Measurements from ENCODE around the gene OR4Q3.
"Not testable (repeated sequence)": the region's sequence is repeated elsewhere in the genome, so short reads cannot be mapped to it uniquely, and the experiment has no call there.

Gene OR4Q3

DNA sequence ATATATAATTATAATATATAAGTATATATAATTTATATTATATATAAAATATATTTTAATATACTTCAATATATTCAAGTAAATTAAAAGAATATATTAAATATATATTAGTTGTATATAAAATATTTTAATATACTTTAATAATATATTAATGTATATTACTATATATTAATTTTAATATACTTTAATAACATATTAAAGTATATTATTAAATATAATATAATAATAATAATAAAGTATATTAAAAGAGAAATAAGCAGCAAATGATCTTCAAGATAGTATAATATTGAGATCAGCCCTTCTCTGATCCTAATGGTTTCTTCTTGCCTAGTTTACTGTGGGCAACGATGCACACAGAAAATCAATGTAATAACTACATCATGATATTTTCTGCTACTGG is 32.2 kb downstream of the OR4Q3 start:
- TF ChIP-seq, protein P1, sequence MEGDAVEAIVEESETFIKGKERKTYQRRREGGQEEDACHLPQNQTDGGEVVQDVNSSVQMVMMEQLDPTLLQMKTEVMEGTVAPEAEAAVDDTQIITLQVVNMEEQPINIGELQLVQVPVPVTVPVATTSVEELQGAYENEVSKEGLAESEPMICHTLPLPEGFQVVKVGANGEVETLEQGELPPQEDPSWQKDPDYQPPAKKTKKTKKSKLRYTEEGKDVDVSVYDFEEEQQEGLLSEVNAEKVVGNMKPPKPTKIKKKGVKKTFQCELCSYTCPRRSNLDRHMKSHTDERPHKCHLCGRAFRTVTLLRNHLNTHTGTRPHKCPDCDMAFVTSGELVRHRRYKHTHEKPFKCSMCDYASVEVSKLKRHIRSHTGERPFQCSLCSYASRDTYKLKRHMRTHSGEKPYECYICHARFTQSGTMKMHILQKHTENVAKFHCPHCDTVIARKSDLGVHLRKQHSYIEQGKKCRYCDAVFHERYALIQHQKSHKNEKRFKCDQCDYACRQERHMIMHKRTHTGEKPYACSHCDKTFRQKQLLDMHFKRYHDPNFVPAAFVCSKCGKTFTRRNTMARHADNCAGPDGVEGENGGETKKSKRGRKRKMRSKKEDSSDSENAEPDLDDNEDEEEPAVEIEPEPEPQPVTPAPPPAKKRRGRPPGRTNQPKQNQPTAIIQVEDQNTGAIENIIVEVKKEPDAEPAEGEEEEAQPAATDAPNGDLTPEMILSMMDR (IDR thresholded peaks at IDR 0.05; ENCODE audit: control extremely low read depth, extremely low read depth, low read depth, missing control alignments) = no peak
- DNase-seq (ENCODE audit: extremely low spot score) = no peak
- POLR2A ChIA-PET = no interaction called here
- CTCF ChIA-PET = no interaction called here

DNA sequence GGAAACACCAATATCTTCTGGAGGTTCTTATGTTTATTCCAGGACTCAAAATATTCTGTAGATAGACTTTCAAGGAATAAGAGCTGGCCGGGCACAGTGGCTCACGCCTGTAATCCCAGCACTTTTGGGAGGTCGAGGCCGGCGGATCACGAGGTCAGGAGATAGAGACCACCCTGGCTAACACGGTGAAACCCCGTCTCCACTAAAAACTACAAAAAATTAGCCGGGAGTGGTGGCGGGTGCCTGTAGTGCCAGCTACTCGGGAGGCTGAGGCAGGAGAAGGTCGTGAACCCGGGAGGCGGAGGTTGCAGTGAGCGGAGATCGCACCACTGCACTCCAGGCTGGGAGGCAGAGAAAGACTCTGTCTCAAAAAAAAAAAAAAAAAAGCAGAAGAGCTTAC is 42.5 kb downstream of the OR4Q3 start:
- DNase-seq (ENCODE audit: extremely low spot score); CTCF ChIA-PET; POLR2A ChIA-PET: not testable (repeated sequence)

DNA sequence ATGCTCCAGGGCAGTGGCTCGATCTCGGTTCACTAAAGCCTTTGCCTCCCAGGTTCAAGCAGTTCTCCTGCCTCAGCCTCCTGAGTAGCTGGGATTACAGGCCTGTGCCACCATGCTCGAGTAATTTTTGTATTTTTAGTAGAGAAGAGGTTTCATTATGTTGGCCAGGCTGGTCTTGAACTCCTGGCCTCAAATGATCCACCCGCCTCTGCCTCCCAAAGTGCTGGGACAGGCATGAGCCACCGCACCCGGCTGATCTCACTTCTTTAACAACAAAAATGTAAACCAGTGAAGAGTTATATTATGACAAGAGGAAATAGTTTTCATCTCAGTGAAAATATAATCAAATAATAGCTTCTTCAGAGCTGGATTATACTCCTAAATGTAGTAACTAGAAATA is 43.9 kb downstream of the OR4Q3 start:
- DNase-seq (ENCODE audit: extremely low spot score); CTCF ChIA-PET; POLR2A ChIA-PET: not testable (repeated sequence)

DNA sequence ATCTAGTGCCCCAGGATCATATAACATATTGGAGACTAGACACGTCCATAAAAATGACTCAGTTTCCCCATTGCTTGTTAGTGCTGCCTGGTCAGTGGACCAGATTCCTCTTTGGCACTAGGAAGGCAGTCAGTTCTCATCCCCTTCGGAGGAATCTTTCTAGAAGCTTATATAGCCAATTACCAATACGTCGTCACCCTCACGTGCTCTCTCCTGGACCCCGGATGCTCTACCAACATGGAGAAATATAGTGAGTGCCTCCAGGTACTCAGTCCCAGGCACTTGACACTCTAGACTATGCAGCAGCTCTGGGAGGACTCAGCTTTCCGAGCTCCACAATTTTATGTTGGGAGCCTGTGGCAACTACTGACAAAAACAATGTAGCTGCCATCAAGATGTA is 44.8 kb downstream of the OR4Q3 start:
- CTCF ChIA-PET; POLR2A ChIA-PET; DNase-seq (ENCODE audit: extremely low spot score): not testable (repeated sequence)

DNA sequence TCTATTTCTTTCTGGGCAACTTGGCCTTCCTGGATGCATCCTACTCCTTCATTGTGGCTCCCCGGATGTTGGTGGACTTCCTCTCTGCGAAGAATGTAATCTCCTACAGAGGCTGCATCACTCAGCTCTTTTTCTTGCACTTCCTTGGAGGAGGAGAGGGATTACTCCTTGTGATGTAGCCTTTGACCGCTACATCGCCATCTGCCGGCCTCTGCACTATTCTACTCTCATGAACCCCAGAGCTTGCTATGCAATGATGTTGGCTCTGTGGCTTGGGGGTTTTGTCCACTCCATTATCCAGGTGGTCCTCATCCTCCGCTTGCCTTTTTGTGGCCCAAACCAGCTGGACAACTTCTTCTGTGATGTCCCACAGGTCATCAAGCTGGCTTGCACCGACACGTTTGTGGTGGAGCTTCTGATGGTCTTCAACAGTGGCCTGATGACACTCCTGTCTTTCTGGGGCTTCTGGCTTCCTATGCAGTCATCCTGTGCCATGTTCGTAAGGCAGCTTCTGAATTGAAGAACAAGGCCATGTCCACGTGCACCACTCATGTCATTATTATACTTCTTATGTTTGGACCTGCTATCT is 53.2 kb downstream of the OR4Q3 start:
- CTCF ChIA-PET; POLR2A ChIA-PET; DNase-seq (ENCODE audit: extremely low spot score): not testable (repeated sequence)
